GM12865 (cell line): Measurements from ENCODE around the gene CHST13.

ENCODE experiments used
- DNase-seq: peaks from one replicate; pipeline ENCODE4 v3.0.0; 2010; ENCODE audit warnings: low read depth
- H3K4me3 ChIP-seq: 2 replicates; pipeline ENCODE4 v1.5.1; 2011; ENCODE audit warnings: mild to moderate bottlenecking, low read depth, low read length, control low read depth
- CTCF ChIP-seq: IDR thresholded peaks from 2 replicates; pipeline ENCODE4 v1.5.1; 2011; ENCODE audit warnings: low read length, control low read depth, low read depth, inconsistent platforms; ENCODE audit not compliant: insufficient read depth; ENCODE audit errors: missing control alignments

Gene CHST13

DNA sequence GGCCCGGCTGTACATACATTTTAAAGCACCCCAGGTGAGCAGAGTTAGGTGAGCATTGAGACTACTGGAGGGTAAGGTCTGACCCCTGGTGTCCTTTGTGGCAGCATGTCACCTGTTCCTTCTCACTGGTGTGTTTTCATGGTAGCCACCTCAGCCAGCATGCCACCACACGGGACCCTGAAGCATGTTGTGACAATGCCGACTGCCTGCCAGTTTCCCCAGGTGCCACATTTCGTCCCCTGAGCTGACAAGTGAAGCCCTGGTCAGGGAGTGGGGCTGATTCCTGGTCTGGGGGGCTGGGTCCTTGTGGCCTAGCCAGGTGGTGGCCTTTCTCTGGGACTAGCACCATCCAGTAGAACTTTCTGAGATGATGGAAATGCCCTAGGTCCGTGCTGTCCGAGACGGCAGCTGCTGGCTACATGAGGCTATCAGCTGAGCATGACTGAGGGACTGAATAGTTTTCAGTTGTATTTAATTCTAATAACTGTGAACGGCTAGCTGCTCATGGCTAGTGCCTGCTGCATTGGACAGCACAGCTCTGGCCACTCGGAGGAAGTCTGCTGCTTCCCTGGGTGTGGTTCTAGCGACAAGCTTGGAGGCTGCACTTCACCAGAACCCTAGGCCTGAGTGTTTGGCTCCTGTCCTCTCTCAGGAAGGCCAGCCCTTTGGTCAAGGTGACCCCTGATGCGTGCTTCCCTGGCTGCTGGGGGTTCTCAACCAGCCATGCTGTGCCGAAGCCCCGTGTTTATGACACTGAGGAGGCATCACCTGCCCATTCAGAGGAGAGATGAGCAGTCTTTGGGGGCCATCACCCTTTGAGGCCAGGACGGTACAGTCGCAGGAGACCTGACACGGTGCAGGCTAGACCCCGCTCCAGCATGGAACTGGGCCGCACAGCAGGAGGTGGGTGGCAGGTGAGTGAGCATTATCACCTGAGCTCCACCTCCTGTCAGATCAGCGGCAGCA is 30.9 kb downstream of the CHST13 start:
- DNase-seq: no peak
- no peak for TF ChIP-seq CTCF
- H3K4me3 ChIP-seq: no peak overlapping the region

- DNase-seq: no peak
- H3K4me3 ChIP-seq: no peak overlapping the region
- TF ChIP-seq CTCF: no peak
These were observed 32.1 kb downstream of the CHST13 start for GRCh38 chr3:126555795-126556636.

GRCh38 chr3:126556637-126557414 is 32.9 kb downstream of the CHST13 start:
- TF ChIP-seq CTCF: no peak
- no peak for DNase-seq
- H3K4me3 ChIP-seq: no peak overlapping the region

DNA sequence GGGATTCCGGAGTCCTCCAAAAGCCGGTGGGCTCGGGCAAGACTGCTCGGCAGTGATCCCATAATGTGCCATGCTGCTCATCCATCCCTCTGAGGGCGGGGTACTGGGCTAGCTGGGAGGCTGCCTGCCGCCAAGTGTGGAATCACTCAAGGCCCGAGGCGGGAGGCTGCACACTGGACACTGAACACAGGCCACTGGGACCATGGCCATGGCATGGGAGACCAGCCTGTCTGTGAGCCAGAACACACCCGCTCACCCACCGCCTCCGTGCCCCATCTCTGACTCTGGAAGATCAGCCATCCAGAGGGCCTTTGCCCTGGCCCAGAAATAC is 33.4 kb downstream of the CHST13 start:
- H3K4me3 ChIP-seq: no peak overlapping the region
- no peak for DNase-seq
- TF ChIP-seq CTCF: no peak

- no peak for DNase-seq
- no peak for TF ChIP-seq CTCF
- H3K4me3 ChIP-seq: no peak overlapping the region
These were observed 33.8 kb downstream of the CHST13 start for GRCh38 chr3:126557761-126558160.

DNA sequence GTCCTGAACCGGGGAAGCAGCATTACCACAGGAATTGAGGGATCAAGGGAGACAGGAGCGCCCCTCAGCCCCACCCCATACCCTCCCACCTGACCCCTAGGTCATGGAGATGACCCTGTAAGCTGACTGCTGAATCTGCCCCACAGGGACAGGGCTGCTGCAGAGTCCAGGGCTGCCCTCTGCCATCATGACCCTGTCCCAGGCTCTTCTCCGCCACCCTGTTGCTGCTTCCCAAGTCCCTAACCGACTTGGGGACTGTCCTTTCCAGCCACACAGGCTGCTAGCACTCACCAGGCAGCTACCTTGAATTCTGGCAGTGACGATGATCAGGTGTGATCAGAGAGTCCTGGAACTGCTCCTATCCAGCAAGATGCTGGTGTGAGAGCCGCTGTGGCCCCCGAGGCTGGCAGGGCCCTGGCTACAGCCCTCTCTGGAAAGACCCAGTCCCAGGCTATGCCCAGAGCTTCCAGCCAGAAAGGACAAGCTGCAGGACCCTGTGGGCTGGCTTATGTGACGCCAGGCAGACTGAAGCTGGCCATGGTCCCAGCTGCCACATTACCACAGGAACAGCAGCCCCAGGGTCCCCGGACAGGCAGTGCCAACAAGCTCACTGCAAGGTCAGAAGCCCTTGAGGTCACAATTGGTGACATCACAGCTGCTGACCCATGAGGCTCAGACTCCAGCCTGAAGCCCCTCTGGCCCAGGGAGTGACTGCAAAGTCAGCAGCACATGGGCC is 34.5 kb downstream of the CHST13 start, which contains the start of gene C3orf22:
Gene C3orf22, minus strand, starts transcription at position 597 of the 736 bp plus-strand sequence. CDS start 5,542 bp downstream, outside the sequence.
- no peak for TF ChIP-seq CTCF
- no peak within 1 kb of the TSS for H3K4me3 ChIP-seq
- DNase-seq: no peak
